PC-3 (cell line): ENCODE measurements around the gene SEL1L2.

Experiments used
- EZH2 ChIP-seq: fragments of 300-600 bp; sonication (generic); IDR thresholded peaks from one replicate; pipeline ENCODE4 v1.6.1; 2017; ENCODE audit warnings: antibody characterized with exemption, mild to moderate bottlenecking, low read length; ENCODE audit not compliant: unreplicated experiment
- TF ChIP-seq, protein P1 (sequence below): fragments of 300-600 bp; sonication (generic); conservative IDR thresholded peaks from 2 replicates; pipeline ENCODE4 v1.5.1; 2017; ENCODE audit warnings: antibody characterized with exemption, low read depth, mild to moderate bottlenecking, low read length

DNA sequence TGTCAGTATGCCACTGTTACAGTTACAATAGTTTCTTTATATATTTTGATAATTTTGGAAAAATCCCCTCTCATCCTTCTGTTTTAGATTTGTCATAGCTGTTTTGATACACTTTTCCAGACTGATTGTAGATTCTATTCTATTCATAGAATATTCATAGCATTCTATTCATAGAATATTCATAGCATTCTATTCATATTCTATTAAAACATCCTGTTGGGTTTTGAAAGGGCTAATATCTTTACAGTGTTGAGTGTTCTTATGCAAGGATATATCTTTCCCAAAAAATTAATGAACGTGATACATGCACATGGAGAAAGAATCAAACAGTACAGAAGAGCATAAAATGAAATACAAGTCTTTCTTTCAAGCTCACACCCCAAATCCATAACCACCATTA is 42.9 kb upstream of the SEL1L2 start:
- no peak for TF ChIP-seq EZH2
- TF ChIP-seq, protein P1, sequence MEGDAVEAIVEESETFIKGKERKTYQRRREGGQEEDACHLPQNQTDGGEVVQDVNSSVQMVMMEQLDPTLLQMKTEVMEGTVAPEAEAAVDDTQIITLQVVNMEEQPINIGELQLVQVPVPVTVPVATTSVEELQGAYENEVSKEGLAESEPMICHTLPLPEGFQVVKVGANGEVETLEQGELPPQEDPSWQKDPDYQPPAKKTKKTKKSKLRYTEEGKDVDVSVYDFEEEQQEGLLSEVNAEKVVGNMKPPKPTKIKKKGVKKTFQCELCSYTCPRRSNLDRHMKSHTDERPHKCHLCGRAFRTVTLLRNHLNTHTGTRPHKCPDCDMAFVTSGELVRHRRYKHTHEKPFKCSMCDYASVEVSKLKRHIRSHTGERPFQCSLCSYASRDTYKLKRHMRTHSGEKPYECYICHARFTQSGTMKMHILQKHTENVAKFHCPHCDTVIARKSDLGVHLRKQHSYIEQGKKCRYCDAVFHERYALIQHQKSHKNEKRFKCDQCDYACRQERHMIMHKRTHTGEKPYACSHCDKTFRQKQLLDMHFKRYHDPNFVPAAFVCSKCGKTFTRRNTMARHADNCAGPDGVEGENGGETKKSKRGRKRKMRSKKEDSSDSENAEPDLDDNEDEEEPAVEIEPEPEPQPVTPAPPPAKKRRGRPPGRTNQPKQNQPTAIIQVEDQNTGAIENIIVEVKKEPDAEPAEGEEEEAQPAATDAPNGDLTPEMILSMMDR = no peak
